ENCODE measurements around the gene CDH2. TPM values are rescaled to one million over a fixed set of nuclear protein-coding genes. Genes with fewer than 3 reads are reported as not detected.

The CDH2 gene
- total RNA-seq, 1 experiment from 2014 or later = 42.3 TPM

- in situ Hi-C loops (cut with HindIII; ENCODE audit: low pct_unique_long_range_greater_than_20kb, low sequenced_read_pairs) = no loop called here
- ChIA-PET POLR2A (no interaction called here), CTCF (no interaction called here)
- Histone ChIP-seq H3K4me1 (ENCODE audit: control insufficient read depth, insufficient read depth, low read length) (peaks cover 2% of the 10 kb centered on the region; the same call in 1 of the 2 replicates), H3K27me3 (ENCODE audit: control insufficient read depth, insufficient read depth, low read length) (no peaks in the 10 kb centered on the region), H3K9me3 (ENCODE audit: control insufficient read depth, insufficient read depth, low read depth, low read length) (no peaks in the 10 kb centered on the region), H3K4me3 (ENCODE audit: low read depth in 2 of 2, low read length in 2 of 2) (no peak overlapping the region), H3K27ac (ENCODE audit: low read length) (no peak overlapping the region), H3K36me3 (ENCODE audit: control insufficient read depth, insufficient read depth, low read length) (no peaks in the 10 kb centered on the region)
- ATAC-seq (no peak), DNase-seq (ENCODE audit: low read depth, low spot score) (no peak)
- TF ChIP-seq SIN3A (IDR thresholded peaks at IDR 0.05; ENCODE audit: borderline replicate concordance, insufficient read depth, low read depth, low read length) = no peak
- no peak for TF ChIP-seq TCF7L2 (IDR thresholded peaks at IDR 0.05; ENCODE audit: low read depth, low read length)
- TF ChIP-seq REST (IDR thresholded peaks at IDR 0.05; ENCODE audit: insufficient read depth in 1 of 2, low read depth in 2 of 2, low read length in 1 of 2) = no peak
- no peak for TF ChIP-seq CTCF (IDR thresholded peaks at IDR 0.05)
- TF ChIP-seq POLR2AphosphoS5 (IDR thresholded peaks at IDR 0.05; ENCODE audit: low read depth, low read length) = no peak
- BruUV-seq (replicated peaks) = no TSS peak
- intact Hi-C loops (cut with micrococcal nuclease; ENCODE audit: unreplicated experiment) = no loop called here
Observed at GRCh38 chr18:28043631-28044030, 133.3 kb downstream of the CDH2 start.

- ATAC-seq (no peak), DNase-seq (ENCODE audit: low read depth, low spot score) (no peak)
- Histone ChIP-seq H3K27me3 (ENCODE audit: control insufficient read depth, insufficient read depth, low read length) (no peaks in the 10 kb centered on the region), H3K36me3 (ENCODE audit: control insufficient read depth, insufficient read depth, low read length) (no peaks in the 10 kb centered on the region), H3K4me3 (ENCODE audit: low read depth in 2 of 2, low read length in 2 of 2) (no peak overlapping the region), H3K27ac (ENCODE audit: low read length) (no peak overlapping the region), H3K4me1 (ENCODE audit: control insufficient read depth, insufficient read depth, low read length) (no peaks in the 10 kb centered on the region), H3K9me3 (ENCODE audit: control insufficient read depth, insufficient read depth, low read depth, low read length) (no peaks in the 10 kb centered on the region)
- ChIA-PET CTCF (no interaction called here), POLR2A (no interaction called here)
- BruUV-seq (replicated peaks) = no TSS peak
- in situ Hi-C loops (cut with HindIII; ENCODE audit: low pct_unique_long_range_greater_than_20kb, low sequenced_read_pairs) = no loop called here
- intact Hi-C loops (cut with micrococcal nuclease; ENCODE audit: unreplicated experiment) = no loop called here
- no peak for TF ChIP-seq SIN3A (IDR thresholded peaks at IDR 0.05; ENCODE audit: borderline replicate concordance, insufficient read depth, low read depth, low read length)
- TF ChIP-seq CTCF (IDR thresholded peaks at IDR 0.05) = no peak
- no peak for TF ChIP-seq TCF7L2 (IDR thresholded peaks at IDR 0.05; ENCODE audit: low read depth, low read length)
- TF ChIP-seq POLR2AphosphoS5 (IDR thresholded peaks at IDR 0.05; ENCODE audit: low read depth, low read length) = no peak
- no peak for TF ChIP-seq REST (IDR thresholded peaks at IDR 0.05; ENCODE audit: insufficient read depth in 1 of 2, low read depth in 2 of 2, low read length in 1 of 2)
Observed at GRCh38 chr18:28041366-28041765, 135.6 kb downstream of the CDH2 start.
